Astrocyte of the spinal cord (primary cell): ENCODE measurements around the gene SLC10A2.

ENCODE experiments used
- DNase-seq: peaks from one replicate; pipeline ENCODE4 v3.0.0; 2011; ENCODE audit warnings: low read depth, low spot score
- H3K4me3 ChIP-seq: 2 replicates; pipeline ENCODE4 v1.5.1; 2011; ENCODE audit warnings: low read depth, mild to moderate bottlenecking, low read length, moderate library complexity
- CTCF ChIP-seq: IDR thresholded peaks from 2 replicates; pipeline ENCODE4 v1.5.1; 2012; ENCODE audit warnings: low read depth, mild to moderate bottlenecking, low read length, inconsistent platforms
- in situ Hi-C: cut with HindIII; loops from 2 replicates; pipeline ENCODE4 v1.10.0; 2017; ENCODE audit warnings: low sequenced_read_pairs

SLC10A2 gene

DNA sequence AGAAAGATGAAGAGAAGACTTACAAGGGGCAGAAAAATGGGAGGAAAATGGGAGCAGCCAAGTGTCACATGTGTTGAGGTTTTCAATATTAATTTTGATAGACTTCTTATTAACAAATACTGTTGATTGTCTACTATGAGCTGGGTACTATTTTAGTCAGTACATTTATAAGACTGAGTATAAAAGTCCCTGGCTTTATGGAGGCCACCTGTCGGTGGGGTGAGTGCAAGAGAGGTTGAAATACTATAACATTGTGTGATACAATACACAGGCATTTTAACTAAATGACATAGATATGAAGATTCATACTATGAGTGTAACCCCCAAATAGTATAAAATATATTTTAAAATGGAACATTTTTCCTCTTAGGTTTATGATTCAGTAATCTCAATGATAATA, 29.9 kb downstream of the SLC10A2 start:
- in situ Hi-C loops = no loop called here
- H3K4me3 ChIP-seq = no peak overlapping the region
- no peak for TF ChIP-seq CTCF
- DNase-seq = no peak

GRCh38 chr13:103033999-103034398, 32.2 kb downstream of the SLC10A2 start:
- in situ Hi-C loops = no loop called here
- no peak for TF ChIP-seq CTCF
- H3K4me3 ChIP-seq = no peak overlapping the region
- DNase-seq = no peak

GRCh38 chr13:103031332-103031873, 34.8 kb downstream of the SLC10A2 start:
- no peak overlapping the region for H3K4me3 ChIP-seq
- TF ChIP-seq CTCF = no peak
- no peak for DNase-seq
- in situ Hi-C loops = no loop called here

GRCh38 chr13:103030776-103031175, 35.4 kb downstream of the SLC10A2 start:
- H3K4me3 ChIP-seq = no peak overlapping the region
- in situ Hi-C loops = no loop called here
- DNase-seq = no peak
- no peak for TF ChIP-seq CTCF

DNA sequence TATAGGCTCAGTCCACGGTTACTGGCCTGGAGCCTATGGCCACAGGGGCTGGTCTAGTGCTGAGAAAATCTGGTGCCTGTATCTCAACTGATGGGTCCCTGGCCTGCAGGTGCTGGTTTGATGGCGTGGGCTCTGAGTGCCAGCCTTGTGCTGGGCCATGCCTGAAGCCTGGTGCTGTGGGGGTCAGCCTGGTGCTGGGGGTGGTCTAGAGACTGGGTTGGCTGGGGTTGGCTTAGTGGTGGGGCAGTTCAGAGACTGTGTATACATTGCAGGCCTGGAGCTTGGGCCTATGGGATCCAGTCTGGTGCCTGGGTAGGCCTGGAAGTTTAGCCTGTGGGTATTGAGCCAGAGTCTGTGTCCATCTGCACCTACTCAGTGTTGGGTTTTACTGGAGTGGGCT, 36.4 kb downstream of the SLC10A2 start:
- in situ Hi-C loops = no loop called here
- no peak for TF ChIP-seq CTCF
- DNase-seq = no peak
- no peak overlapping the region for H3K4me3 ChIP-seq

- TF ChIP-seq CTCF = no peak
- in situ Hi-C loops = no loop called here
These were observed 43.9 kb downstream of the SLC10A2 start for GRCh38 chr13:103022336-103022735.

GRCh38 chr13:103018556-103018955, 47.7 kb downstream of the SLC10A2 start:
- no peak for DNase-seq
- in situ Hi-C loops = no loop called here
- no peak overlapping the region for H3K4me3 ChIP-seq
- no peak for TF ChIP-seq CTCF

More at GRCh38 chr13:103022336-103022735, 43.9 kb downstream of the SLC10A2 start:
- H3K4me3 ChIP-seq = no peak overlapping the region
- DNase-seq = no peak
